ENCODE results near the gene WASL.

Gene WASL

GRCh38 chr7:123690550-123690949 is 58.3 kb downstream of the WASL start:
- no peak for DNase-seq (ENCODE audit: low read depth, low spot score)

- DNase-seq (ENCODE audit: low read depth, low spot score) = no peak
Measured at GRCh38 chr7:123689250-123689649, 59.6 kb downstream of the WASL start.

GRCh38 chr7:123687727-123688126 is 61.1 kb downstream of the WASL start:
- DNase-seq (ENCODE audit: low read depth, low spot score) = no peak

GRCh38 chr7:123687161-123687560 is 61.6 kb downstream of the WASL start:
- DNase-seq (ENCODE audit: low read depth, low spot score) = no peak

- DNase-seq (ENCODE audit: low read depth, low spot score) = no peak
Measured at GRCh38 chr7:123682690-123683089, 66.1 kb downstream of the WASL start.

- no peak for DNase-seq (ENCODE audit: low read depth, low spot score)
Measured at GRCh38 chr7:123681561-123681960, 67.2 kb downstream of the WASL start.

- no peak for DNase-seq (ENCODE audit: low read depth, low spot score)
Measured at GRCh38 chr7:123680580-123680979, 68.2 kb downstream of the WASL start.

- no peak for DNase-seq (ENCODE audit: low read depth, low spot score)
Measured at GRCh38 chr7:123679614-123680013, 69.2 kb downstream of the WASL start.

- DNase-seq (ENCODE audit: low read depth, low spot score) = no peak
Measured at GRCh38 chr7:123677061-123677715, 71.6 kb downstream of the WASL start.

GRCh38 chr7:123675181-123675473 is 73.7 kb downstream of the WASL start:
- no peak for DNase-seq (ENCODE audit: low read depth, low spot score)

GRCh38 chr7:123674399-123675180 is 74.2 kb downstream of the WASL start:
- DNase-seq (ENCODE audit: low read depth, low spot score) = no peak

- no peak for DNase-seq (ENCODE audit: low read depth, low spot score)
Measured at GRCh38 chr7:123673752-123674398, 74.9 kb downstream of the WASL start.

GRCh38 chr7:123673137-123673732 is 75.6 kb downstream of the WASL start:
- no peak for DNase-seq (ENCODE audit: low read depth, low spot score)

- no peak for DNase-seq (ENCODE audit: low read depth, low spot score)
Measured at GRCh38 chr7:123669485-123669884, 79.3 kb downstream of the WASL start.

GRCh38 chr7:123666492-123666891 is 82.3 kb downstream of the WASL start:
- no peak for DNase-seq (ENCODE audit: low read depth, low spot score)

GRCh38 chr7:123665896-123666295 is 82.9 kb downstream of the WASL start:
- no peak for DNase-seq (ENCODE audit: low read depth, low spot score)

GRCh38 chr7:123665157-123665556 is 83.6 kb downstream of the WASL start:
- no peak for DNase-seq (ENCODE audit: low read depth, low spot score)

GRCh38 chr7:123663200-123663599 is 85.6 kb downstream of the WASL start:
- DNase-seq (ENCODE audit: low read depth, low spot score) = no peak

GRCh38 chr7:123662755-123663154 is 86.0 kb downstream of the WASL start:
- no peak for DNase-seq (ENCODE audit: low read depth, low spot score)

- DNase-seq (ENCODE audit: low read depth, low spot score) = no peak
Measured at GRCh38 chr7:123662293-123662692, 86.5 kb downstream of the WASL start.

GRCh38 chr7:123661765-123662164 is 87.0 kb downstream of the WASL start:
- no peak for DNase-seq (ENCODE audit: low read depth, low spot score)

GRCh38 chr7:123660514-123661354 is 88.1 kb downstream of the WASL start:
- DNase-seq (ENCODE audit: low read depth, low spot score) = no peak
